Endothelial cell of umbilical vein (primary cell): ENCODE results near the gene STARD13. TPM values are rescaled to one million over a fixed set of nuclear protein-coding genes. Genes with fewer than 3 reads are reported as not detected.

Experiments
- BruUV-seq: library from RNA; stranded (reverse); fragments of 400-500 nt; replicated peaks from 2 replicates; lab custom pipeline; 2021; lab: Mats Ljungman, UMichigan
- CTCF ChIA-PET: fragments of 300-600, 350-600 bp; sonication (Branson Sonifier 250); formaldehyde crosslinking; loops from one replicate; lab custom pipeline; 2021; ENCODE audit warnings: antibody characterized with exemption, inconsistent platforms; lab: Charles Lee
- POLR2A ChIA-PET: fragments of 300-600, 350-600 bp; sonication (Branson Sonifier 250); formaldehyde crosslinking; loops from one replicate; lab custom pipeline; 2021; ENCODE audit warnings: antibody characterized with exemption, inconsistent platforms; lab: Charles Lee
- DNase-seq: peaks from one replicate; pipeline ENCODE4 v3.0.0-alpha.2; 2011; ENCODE audit warnings: low read depth, low spot score
- FAIRE-seq: peaks from 2 replicates; lab custom pipeline; 2011; peaks lifted over from hg19 to GRCh38; lab: Jason Lieb, UNC
- H2AFZ ChIP-seq: 2 replicates; pipeline ENCODE4 v1.6.0; 2012; ENCODE audit warnings: low read depth, low read length, control low read depth, inconsistent platforms
- H3K27ac ChIP-seq: 2 replicates; pipeline ENCODE4 v1.5.1; 2011; ENCODE audit warnings: low read depth, mild to moderate bottlenecking, control low read depth, low read length, moderate library complexity; ENCODE audit not compliant: insufficient read depth
- H3K27me3 ChIP-seq, 2 experiments: 2 replicates each; pipeline versions ENCODE4 v1.6.0 to v1.6.1; 2011; ENCODE audit warnings: low read length in 2 of 2, mixed read lengths in 1 of 2; ENCODE audit not compliant: control insufficient read depth in 2 of 2, insufficient read depth in 2 of 2
- H3K36me3 ChIP-seq, 2 experiments: 2 replicates in 1 of 2; 3 replicates in 1 of 2; pipeline ENCODE4 v1.5.1; 2011; ENCODE audit warnings: low read length in 2 of 2, mild to moderate bottlenecking in 1 of 2, moderate library complexity in 1 of 2; ENCODE audit not compliant: control insufficient read depth in 2 of 2, insufficient read depth in 2 of 2; ENCODE audit errors: extremely low read depth in 1 of 2
- H3K4me1 ChIP-seq: 3 replicates; pipeline ENCODE4 v1.5.1; 2011; ENCODE audit warnings: mild to moderate bottlenecking, low read length; ENCODE audit not compliant: control insufficient read depth, insufficient read depth; ENCODE audit errors: extremely low read depth
- H3K4me2 ChIP-seq: 2 replicates; pipeline ENCODE4 v1.6.1; 2011; ENCODE audit warnings: low read length, control low read depth, mixed read lengths; ENCODE audit not compliant: insufficient read depth
- H3K4me3 ChIP-seq, 3 experiments: fragments of 200-600 bp in 1 of 3; sonication (generic), shearing (Covaris generic) in 1 of 3; replicated peaks in 1 of 3; 2 replicates each; pipeline ENCODE4 v1.5.1; 2011 to 2016; ENCODE audit warnings: control low read depth in 3 of 3, low read length in 3 of 3, mild to moderate bottlenecking in 2 of 3, inconsistent platforms in 1 of 3, low read depth in 1 of 3, moderate library complexity in 1 of 3; ENCODE audit not compliant: insufficient read depth in 1 of 3
- H3K79me2 ChIP-seq: 2 replicates; pipeline ENCODE4 v1.6.0; 2012; ENCODE audit warnings: low read length, inconsistent platforms; ENCODE audit not compliant: control insufficient read depth, insufficient read depth
- H3K9ac ChIP-seq: replicated peaks from 2 replicates; pipeline ENCODE3; 2011; ENCODE audit warnings: low read length, control low read depth; ENCODE audit not compliant: insufficient read depth; ENCODE audit errors: extremely low read depth
- H3K9me1 ChIP-seq: replicated peaks from 3 replicates; pipeline ENCODE4 v1.6.0; 2011; ENCODE audit warnings: mild to moderate bottlenecking, low read length; ENCODE audit not compliant: control insufficient read depth, insufficient read depth; ENCODE audit errors: extremely low read depth
- H3K9me3 ChIP-seq: replicated peaks from 2 replicates; pipeline ENCODE4 v1.5.1; 2012; ENCODE audit warnings: low read length, inconsistent platforms; ENCODE audit not compliant: control insufficient read depth, insufficient read depth
- H4K20me1 ChIP-seq: replicated peaks from 2 replicates; pipeline ENCODE3; 2011; ENCODE audit warnings: mild to moderate bottlenecking, low read length; ENCODE audit not compliant: control insufficient read depth, insufficient read depth; ENCODE audit errors: extremely low read depth
- CTCF ChIP-seq, 2 donors: IDR thresholded peaks; 1 replicate in 1 of 2; 2 replicates in 1 of 2; pipeline ENCODE4 v1.5.1; 2011; ENCODE audit warnings: low read length in 2 of 2, mild to moderate bottlenecking in 2 of 2, moderate library complexity in 2 of 2, control low read depth in 1 of 2, inconsistent platforms in 1 of 2, low read depth in 1 of 2; ENCODE audit not compliant: insufficient read depth in 1 of 2; ENCODE audit errors: extremely low read depth in 1 of 2
- EZH2 ChIP-seq: IDR thresholded peaks from 2 replicates; pipeline ENCODE4 v1.6.1; 2012; ENCODE audit warnings: borderline replicate concordance, low read depth, mild to moderate bottlenecking, moderate library complexity, low read length, inconsistent platforms; ENCODE audit not compliant: severe bottlenecking
- FOS ChIP-seq: IDR thresholded peaks from 2 replicates; pipeline ENCODE4 v1.6.1; 2011; ENCODE audit warnings: mild to moderate bottlenecking, low read length, moderate library complexity, borderline replicate concordance; ENCODE audit not compliant: insufficient read depth
- GATA2 ChIP-seq: IDR thresholded peaks from 2 replicates; pipeline ENCODE4 v1.7.0; 2011; ENCODE audit warnings: low read depth, mild to moderate bottlenecking, moderate library complexity, mixed read lengths, low read length; ENCODE audit not compliant: insufficient read length, insufficient read depth
- JUN ChIP-seq: IDR thresholded peaks from 2 replicates; pipeline ENCODE4 v1.6.1; 2011; ENCODE audit warnings: borderline replicate concordance, low read depth; ENCODE audit not compliant: insufficient read length, insufficient read depth
- MAX ChIP-seq: IDR thresholded peaks from 2 replicates; pipeline ENCODE4 v1.6.1; 2011; ENCODE audit not compliant: insufficient read depth, insufficient read length
- MYC ChIP-seq: IDR thresholded peaks from one replicate; pipeline ENCODE4 v1.6.1; 2011; ENCODE audit warnings: mild to moderate bottlenecking, low read depth, low read length
- POLR2A ChIP-seq: IDR thresholded peaks from 2 replicates; pipeline ENCODE4 v1.6.1; 2012; ENCODE audit warnings: low read depth, mild to moderate bottlenecking, control low read depth, low read length
- POLR2AphosphoS5 ChIP-seq: IDR thresholded peaks from 2 replicates; pipeline ENCODE4 v1.6.1; 2012; ENCODE audit warnings: low read depth, mild to moderate bottlenecking, control low read depth, low read length, moderate library complexity; ENCODE audit not compliant: insufficient read depth
- dilution Hi-C: fragments of 300-500 bp; cut with MboI; formaldehyde crosslinking; loops from one replicate; pipeline ENCODE4 v1.15.0; 2019; ENCODE audit warnings: low sequenced_read_pairs; ENCODE audit not compliant: extremely low pct_ligation_motif_present
- intact Hi-C: fragments of 100-400 bp; cut with micrococcal nuclease; formaldehyde crosslinking; loops from one replicate; pipeline ENCODE4 v1.10.0; 2022
- polyA plus RNA-seq, 4 experiments: library from polyadenylated mRNA; depleted of rRNA in 3 of 4; stranded (reverse) in 3 of 4; unstranded in 1 of 4; fragments of >200 nt; gene quantifications; 2 replicates each; pipeline versions ENCODE4 v1.2.1 to v1.2.3, GENCODE V29; 2011 to 2012; ENCODE audit warnings: missing spikeins in 1 of 4
- total RNA-seq: library from RNA; stranded (reverse); gene quantifications from 2 replicates; pipeline ENCODE4 v1.2.3, GENCODE V29; 2021

Gene STARD13
- total and polyA plus RNA-seq, 2 donors (not counting 3 experiments of a cell fraction or from before 2014, with no cell fraction given), result 11.0 to 47.7 TPM

GRCh38 chr13:33116321-33117010 is 169.1 kb downstream of the STARD13 start:
- Histone ChIP-seq H3K9me1 (no peaks in the 10 kb centered on the region), H3K27me3 (no peaks in the 10 kb centered on the region), H3K36me3 (peaks cover 11 to 32% of the 10 kb centered on the region in 2 experiments), H3K4me1 (peaks cover 8% of the 10 kb centered on the region), H3K4me3 (no peak overlapping the region), H4K20me1 (no peaks in the 10 kb centered on the region), H3K79me2 (no peaks in the 10 kb centered on the region), H3K9me3 (no peaks in the 10 kb centered on the region), H2AFZ (no peak overlapping the region), H3K4me2 (no peak overlapping the region), H3K9ac (no peak overlapping the region), H3K27ac (no peak overlapping the region)
- CTCF ChIA-PET, result no interaction called here
- dilution Hi-C loops (no loop called here), intact Hi-C loops (no loop called here)
- no TSS peak for BruUV-seq
- DNase-seq, result no peak
- POLR2A ChIA-PET, result no interaction called here
- no peak for TF ChIP-seq GATA2
- no peak for TF ChIP-seq MYC
- TF ChIP-seq CTCF (IDR thresholded peaks at IDR 0.05; ENCODE audit: extremely low read depth in 1 of 2, insufficient read depth in 1 of 2, low read depth in 1 of 2, low read length in 2 of 2), result no peak
- no peak for TF ChIP-seq JUN
- TF ChIP-seq FOS, result no peak
- TF ChIP-seq EZH2, result no peak
- no peak for TF ChIP-seq POLR2A
- TF ChIP-seq MAX, result no peak
- no peak for TF ChIP-seq POLR2AphosphoS5
- no peak for FAIRE-seq
